Measurements from ENCODE around the gene DPP4.

The DPP4 gene

GRCh38 chr2:162030363-162031190, 43.4 kb downstream of the DPP4 start:
- CTCF ChIA-PET: interaction anchor here (1.0 kb wide), 1 partner anchor 23 kb away, joined by 3 read pairs; no protein-coding TSS in a partner anchor
- Mint-ChIP-seq H3K4me1 (peaks cover 29% of the 10 kb centered on the region), H3K36me3 (peaks cover 82% of the 10 kb centered on the region), H3K27me3 (no peaks in the 10 kb centered on the region), H3K27ac (peak overlapping the region; percentile 4), H3K9me3 (no peaks in the 10 kb centered on the region), H3K4me3 (no peak overlapping the region)
- no peak for DNase-seq

DNA sequence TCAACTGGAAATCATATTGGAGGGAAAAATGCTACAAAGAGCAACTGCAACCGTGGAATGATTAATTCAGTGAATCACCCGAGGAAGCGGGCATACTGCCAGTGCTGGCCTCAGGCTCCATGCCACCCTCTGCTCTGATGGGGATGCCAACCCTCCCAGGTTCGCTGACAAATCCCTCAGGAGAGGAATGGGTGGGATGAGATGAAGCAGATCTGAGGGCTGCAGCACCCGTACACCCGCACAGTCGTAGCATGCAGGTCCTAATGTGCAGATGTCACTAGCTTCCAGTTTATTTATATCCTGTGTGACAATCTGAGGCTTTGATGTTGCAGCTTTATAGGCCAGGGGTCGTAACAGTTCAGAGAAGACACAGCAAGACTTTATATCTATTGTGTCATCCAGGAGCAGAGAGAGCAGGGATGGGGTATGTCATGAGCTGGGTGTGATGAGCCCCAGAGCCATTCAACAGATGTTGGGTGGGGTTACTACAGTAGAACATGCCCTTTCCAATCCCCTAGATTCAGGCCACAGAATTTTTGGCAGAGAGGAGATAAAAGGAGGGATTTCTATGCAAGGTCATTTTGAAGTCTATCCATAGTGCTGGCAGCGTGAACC, 44.6 kb downstream of the DPP4 start:
- Mint-ChIP-seq H3K27me3 (no peaks in the 10 kb centered on the region), H3K4me3 (no peak overlapping the region), H3K4me1 (peaks cover 35% of the 10 kb centered on the region), H3K36me3 (peaks cover 81% of the 10 kb centered on the region), H3K9me3 (no peaks in the 10 kb centered on the region), H3K27ac (no peak overlapping the region)
- CTCF ChIA-PET: interaction anchor here (1.0 kb wide), 1 partner anchor 22 kb away, joined by 3 read pairs; no protein-coding TSS in a partner anchor
- no peak for DNase-seq

DNA sequence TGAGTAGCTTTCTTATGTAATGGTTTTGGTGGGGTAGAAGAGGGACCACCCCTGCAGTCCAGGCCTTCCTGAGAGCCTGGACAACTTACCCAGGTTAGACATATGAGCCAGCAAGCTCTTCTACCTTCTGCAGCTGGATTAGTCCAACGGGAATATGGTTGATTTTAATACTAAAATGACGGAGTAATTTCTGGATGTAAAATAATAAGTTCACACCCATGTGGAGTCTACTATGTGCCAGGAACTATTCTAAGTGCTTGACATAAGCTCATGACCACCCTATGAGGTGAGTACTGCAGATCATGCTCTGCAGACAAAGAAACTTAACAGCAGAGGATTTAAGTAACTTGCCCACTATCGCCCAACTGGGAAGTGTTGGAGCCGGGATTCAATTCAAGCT, 45.5 kb downstream of the DPP4 start:
- Mint-ChIP-seq H3K36me3 (peaks cover 84% of the 10 kb centered on the region), H3K27me3 (no peaks in the 10 kb centered on the region)
- CTCF ChIA-PET: interaction anchor here (0.8 kb wide), 1 partner anchor 8 kb away, joined by 3 read pairs; no protein-coding TSS in a partner anchor

GRCh38 chr2:162025121-162025911, 48.7 kb downstream of the DPP4 start:
- Mint-ChIP-seq H3K9me3 (no peaks in the 10 kb centered on the region), H3K27me3 (no peaks in the 10 kb centered on the region), H3K4me1 (peaks cover 53% of the 10 kb centered on the region), H3K4me3 (no peak overlapping the region), H3K36me3 (peaks cover 88% of the 10 kb centered on the region), H3K27ac (peak overlapping the region; percentile 3)
- CTCF ChIA-PET: no interaction called here
- DNase-seq: no peak

More for the DNA sequence above, 45.5 kb downstream of the DPP4 start:
- no peak overlapping the region for H3K27ac Mint-ChIP-seq
- H3K9me3 Mint-ChIP-seq: no peaks in the 10 kb centered on the region
- DNase-seq: no peak
- no peak overlapping the region for H3K4me3 Mint-ChIP-seq
- peaks cover 38% of the 10 kb centered on the region for H3K4me1 Mint-ChIP-seq

DNA sequence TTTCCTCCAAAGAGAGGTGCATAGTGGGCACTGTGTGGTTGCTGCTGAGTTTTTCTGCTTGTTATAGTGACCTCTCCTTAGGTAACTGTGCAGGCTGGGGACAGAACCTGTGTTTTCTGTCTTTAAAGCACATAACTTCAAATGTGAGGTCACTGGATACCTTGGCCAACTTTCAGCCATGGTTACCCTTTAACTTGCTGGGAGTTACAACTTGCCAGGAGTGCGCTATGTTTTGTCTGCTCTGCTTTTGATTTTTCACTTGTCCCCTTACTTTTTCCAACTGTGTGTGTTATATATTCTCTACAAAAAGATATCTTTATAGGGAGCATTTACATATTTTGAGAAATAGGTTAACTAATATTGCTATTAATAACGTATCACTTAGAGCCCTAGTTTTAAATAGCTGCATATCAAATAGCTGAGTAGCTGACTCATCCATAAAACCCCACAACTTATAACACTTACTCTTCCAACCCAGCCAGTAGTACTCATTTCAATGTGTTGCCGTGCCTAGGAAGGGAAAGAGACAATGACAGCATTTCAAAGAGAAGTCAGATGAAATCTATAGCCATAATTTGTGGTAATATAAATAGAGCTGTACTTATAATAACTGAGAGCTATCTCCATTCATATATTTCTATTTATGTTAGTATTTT, 51.6 kb downstream of the DPP4 start:
- H3K36me3 Mint-ChIP-seq: peaks cover 88% of the 10 kb centered on the region

GRCh38 chr2:162021516-162022058, 52.4 kb downstream of the DPP4 start:
- Mint-ChIP-seq H3K36me3 (peaks cover 93% of the 10 kb centered on the region), H3K27ac (peak overlapping the region; percentile 50), H3K4me3 (no peak overlapping the region), H3K4me1 (peaks cover 53% of the 10 kb centered on the region), H3K9me3 (no peaks in the 10 kb centered on the region), H3K27me3 (no peaks in the 10 kb centered on the region)
- DNase-seq: no peak
- CTCF ChIA-PET: no interaction called here

More for the DNA sequence above, 51.6 kb downstream of the DPP4 start:
- Mint-ChIP-seq H3K9me3 (no peaks in the 10 kb centered on the region), H3K27me3 (no peaks in the 10 kb centered on the region), H3K4me3 (no peak overlapping the region), H3K4me1 (peaks cover 47% of the 10 kb centered on the region), H3K27ac (peak overlapping the region; percentile 50)
- CTCF ChIA-PET: no interaction called here
- no peak for DNase-seq

- H3K4me1 Mint-ChIP-seq: peaks cover 60% of the 10 kb centered on the region
- no peak overlapping the region for H3K4me3 Mint-ChIP-seq
- H3K36me3 Mint-ChIP-seq: peaks cover 93% of the 10 kb centered on the region
- H3K27me3 Mint-ChIP-seq: no peaks in the 10 kb centered on the region
- no peak overlapping the region for H3K27ac Mint-ChIP-seq
- no peak for DNase-seq
- CTCF ChIA-PET: no interaction called here
- no peaks in the 10 kb centered on the region for H3K9me3 Mint-ChIP-seq
Measured at GRCh38 chr2:162018530-162018929, 55.5 kb downstream of the DPP4 start.

DNA sequence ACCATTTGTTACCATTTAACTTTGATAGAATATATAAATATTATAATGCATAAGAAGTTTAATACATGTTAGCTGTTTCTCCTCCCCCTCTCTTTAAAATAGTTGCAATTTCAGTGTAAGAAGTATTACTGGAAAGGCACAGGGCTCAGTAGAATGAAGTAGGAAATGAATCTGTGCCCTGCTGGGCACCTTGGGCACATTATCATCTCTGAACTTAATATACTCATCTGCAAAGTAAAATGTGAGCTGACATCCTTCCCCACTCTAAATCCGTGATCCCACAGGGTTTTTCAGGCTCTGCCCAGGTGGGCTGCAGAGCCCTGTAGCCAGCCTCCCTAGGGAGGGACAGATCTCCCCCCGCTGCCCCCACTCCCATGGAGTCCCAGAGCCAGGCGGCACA, 56.8 kb downstream of the DPP4 start:
- Mint-ChIP-seq H3K27ac (no peak overlapping the region), H3K27me3 (no peaks in the 10 kb centered on the region), H3K4me3 (no peak overlapping the region), H3K36me3 (peaks cover 90% of the 10 kb centered on the region), H3K9me3 (no peaks in the 10 kb centered on the region), H3K4me1 (peaks cover 60% of the 10 kb centered on the region)
- CTCF ChIA-PET: no interaction called here
- no peak for DNase-seq

DNA sequence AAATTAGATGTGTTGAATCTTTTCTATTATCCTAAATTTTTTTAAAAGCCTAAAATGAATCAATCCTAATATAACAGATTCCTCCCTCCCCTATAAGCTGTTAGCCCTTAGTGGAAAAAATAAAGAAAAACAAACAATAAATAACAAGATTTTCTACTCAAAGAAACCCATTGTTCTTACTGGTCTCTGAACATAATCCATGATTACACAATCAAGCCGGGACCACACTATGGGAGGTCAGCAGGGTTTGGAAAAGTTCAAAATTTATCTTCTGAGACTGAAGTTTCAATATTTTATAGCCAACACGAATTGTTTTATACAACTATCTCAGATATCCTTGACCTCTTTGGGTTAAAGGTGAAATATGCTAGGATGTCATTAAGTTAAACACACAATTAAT, 57.9 kb downstream of the DPP4 start:
- H3K4me3 Mint-ChIP-seq: no peak overlapping the region
- H3K4me1 Mint-ChIP-seq: peaks cover 61% of the 10 kb centered on the region
- H3K36me3 Mint-ChIP-seq: peaks cover 90% of the 10 kb centered on the region
- H3K9me3 Mint-ChIP-seq: no peaks in the 10 kb centered on the region
- no peaks in the 10 kb centered on the region for H3K27me3 Mint-ChIP-seq
- CTCF ChIA-PET: interaction anchor here (2.1 kb wide), 1 partner anchor 20 kb away, joined by 6 read pairs; no protein-coding TSS in a partner anchor
- DNase-seq: no peak
- no peak overlapping the region for H3K27ac Mint-ChIP-seq

DNA sequence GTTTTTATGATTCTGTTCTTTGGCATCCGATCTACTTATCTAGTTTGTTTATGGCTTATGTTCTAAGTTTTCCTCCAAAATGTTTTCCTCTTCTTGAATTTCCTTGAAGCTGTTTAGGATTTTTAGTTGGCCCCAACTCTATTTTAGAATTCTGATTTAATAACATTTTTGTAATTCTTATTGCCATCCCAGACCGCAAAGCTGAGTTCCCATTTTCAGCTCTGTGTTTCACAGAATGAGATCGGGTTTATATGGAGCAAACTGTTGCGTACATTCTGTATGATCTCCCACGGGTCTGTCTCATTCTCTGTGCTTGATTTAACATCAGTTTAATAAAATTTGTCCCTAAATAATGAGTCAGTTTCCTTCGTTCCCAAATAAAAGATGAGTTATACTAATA, 59.3 kb downstream of the DPP4 start:
- no peak for DNase-seq
- no peaks in the 10 kb centered on the region for H3K9me3 Mint-ChIP-seq
- peaks cover 90% of the 10 kb centered on the region for H3K36me3 Mint-ChIP-seq
- H3K27ac Mint-ChIP-seq: peak overlapping the region; percentile 97
- CTCF ChIA-PET: interaction anchor here (0.6 to 2.1 kb wide), 2 partner anchors 19 to 108 kb away, joined by 3 to 6 read pairs; no protein-coding TSS in a partner anchor
- peaks cover 74% of the 10 kb centered on the region for H3K4me1 Mint-ChIP-seq
- H3K27me3 Mint-ChIP-seq: no peaks in the 10 kb centered on the region
- H3K4me3 Mint-ChIP-seq: no peak overlapping the region

GRCh38 chr2:162013514-162014475, 60.2 kb downstream of the DPP4 start:
- H3K27ac Mint-ChIP-seq: peak overlapping the region; percentile 97
- H3K27me3 Mint-ChIP-seq: no peaks in the 10 kb centered on the region
- no peaks in the 10 kb centered on the region for H3K9me3 Mint-ChIP-seq
- peaks cover 91% of the 10 kb centered on the region for H3K36me3 Mint-ChIP-seq
- peaks cover 83% of the 10 kb centered on the region for H3K4me1 Mint-ChIP-seq
- H3K4me3 Mint-ChIP-seq: peak overlapping the region; percentile 47
- CTCF ChIA-PET: interaction anchor here (0.6 to 4.8 kb wide), 3 partner anchors 20 to 109 kb away, joined by 3 to 28 read pairs (median 6); no protein-coding TSS in a partner anchor
- peak; percentile 30 for DNase-seq

GRCh38 chr2:162012565-162013058, 61.4 kb downstream of the DPP4 start:
- Mint-ChIP-seq H3K27ac (peak overlapping the region; percentile 97), H3K4me1 (peaks cover 80% of the 10 kb centered on the region), H3K4me3 (peak overlapping the region; percentile 60), H3K9me3 (no peaks in the 10 kb centered on the region), H3K27me3 (no peaks in the 10 kb centered on the region), H3K36me3 (peaks cover 91% of the 10 kb centered on the region)
- CTCF ChIA-PET: interaction anchor here (1.3 to 4.8 kb wide), 4 partner anchors 14 to 112 kb away, joined by 6 to 28 read pairs (median 8); no protein-coding TSS in a partner anchor
- no peak for DNase-seq
